Stimulated activated CD8-positive, alpha-beta memory T cell treated with anti-CD3 and anti-CD28 coated beads, Interleukin-15, amount 100 ng/mL, for 24 hours (primary cell): Measurements from ENCODE around the gene TPST1.

Experiments used
- DNase-seq: peaks from one replicate; pipeline ENCODE4 v3.0.0-alpha.2; 2020; ENCODE audit warnings: low read depth

TPST1 gene

GRCh38 chr7:66238773-66239466 is 33.8 kb downstream of the TPST1 start:
- DNase-seq, result no peak

- DNase-seq, result no peak
These were observed 34.3 kb downstream of the TPST1 start for GRCh38 chr7:66239467-66239856.

- no peak for DNase-seq
These were observed 39.9 kb downstream of the TPST1 start for GRCh38 chr7:66245008-66245407.

GRCh38 chr7:66246554-66247171 is 41.5 kb downstream of the TPST1 start:
- DNase-seq, result no peak

- DNase-seq, result no peak
These were observed 42.4 kb downstream of the TPST1 start for GRCh38 chr7:66247380-66248078.

- no peak for DNase-seq
These were observed 45.6 kb downstream of the TPST1 start for GRCh38 chr7:66250711-66251110.

- no peak for DNase-seq
These were observed 50.5 kb downstream of the TPST1 start for GRCh38 chr7:66255534-66256100.

GRCh38 chr7:66256281-66256680 is 51.1 kb downstream of the TPST1 start:
- DNase-seq, result no peak

- DNase-seq, result no peak
These were observed 52.3 kb downstream of the TPST1 start for GRCh38 chr7:66257481-66257880.

GRCh38 chr7:66258409-66258808 is 53.3 kb downstream of the TPST1 start:
- DNase-seq, result no peak

GRCh38 chr7:66261941-66262340 is 56.8 kb downstream of the TPST1 start:
- no peak for DNase-seq

GRCh38 chr7:66263936-66264335 is 58.8 kb downstream of the TPST1 start:
- no peak for DNase-seq

GRCh38 chr7:66265566-66265965 is 60.4 kb downstream of the TPST1 start:
- no peak for DNase-seq

GRCh38 chr7:66267249-66267648 is 62.1 kb downstream of the TPST1 start:
- no peak for DNase-seq

GRCh38 chr7:66269978-66270377 is 64.8 kb downstream of the TPST1 start:
- DNase-seq, result no peak

- DNase-seq, result no peak
These were observed 67.2 kb downstream of the TPST1 start for GRCh38 chr7:66272321-66272720.

GRCh38 chr7:66276363-66276762 is 71.2 kb downstream of the TPST1 start:
- no peak for DNase-seq

- DNase-seq, result no peak
These were observed 72.4 kb downstream of the TPST1 start for GRCh38 chr7:66277492-66277891.

GRCh38 chr7:66279912-66280311 is 74.8 kb downstream of the TPST1 start:
- DNase-seq, result no peak

- no peak for DNase-seq
These were observed 76.8 kb downstream of the TPST1 start for GRCh38 chr7:66281678-66282590.

- DNase-seq, result no peak
These were observed 77.4 kb downstream of the TPST1 start for GRCh38 chr7:66282591-66282935.
